Loucy (cell line): Measurements from ENCODE around the gene PABPN1.
A peak's percentile ranks its signal among the peaks of the same experiment; 100 is the strongest.

Source experiments
- H2AFZ ChIP-seq: fragments of 200-600 bp; sonication (generic); 2 replicates; pipeline ENCODE4 v1.6.0; 2016; ENCODE audit warnings: antibody characterized with exemption, mild to moderate bottlenecking, low read length, moderate library complexity
- H3F3A ChIP-seq: fragments of 200-600 bp; 2 replicates; pipeline ENCODE4 v1.6.0; 2016; ENCODE audit warnings: antibody characterized with exemption, low read depth, mild to moderate bottlenecking
- H3K27me3 ChIP-seq: fragments of 200-600 bp; sonication (generic); 2 replicates; pipeline ENCODE4 v1.6.1; 2014; ENCODE audit warnings: low read length, mild to moderate bottlenecking; ENCODE audit not compliant: insufficient read depth, poor library complexity, severe bottlenecking
- H3K36me3 ChIP-seq: fragments of 200-600 bp; sonication (generic); 2 replicates; pipeline ENCODE4 v1.6.1; 2016; ENCODE audit warnings: low read length; ENCODE audit not compliant: insufficient read depth
- H3K4me1 ChIP-seq: fragments of 200-600 bp; sonication (generic); 2 replicates; pipeline ENCODE4 v1.5.1; 2014; ENCODE audit warnings: low read length, mild to moderate bottlenecking; ENCODE audit not compliant: insufficient read depth, poor library complexity, severe bottlenecking
- H3K4me2 ChIP-seq: fragments of 200-600 bp; sonication (generic); 2 replicates; pipeline ENCODE4 v1.6.0; 2014; ENCODE audit warnings: antibody characterized with exemption, low read length, low read depth, mild to moderate bottlenecking; ENCODE audit not compliant: poor library complexity, severe bottlenecking
- H3K4me3 ChIP-seq: fragments of 200-600 bp; sonication (generic); 2 replicates; pipeline ENCODE4 v1.5.1; 2014; ENCODE audit warnings: low read length, mild to moderate bottlenecking, mixed read lengths; ENCODE audit not compliant: poor library complexity, severe bottlenecking
- H3K79me2 ChIP-seq: fragments of 200-600 bp; sonication (generic); 2 replicates; pipeline ENCODE4 v1.6.1; 2014; ENCODE audit warnings: low read length; ENCODE audit not compliant: insufficient read depth
- H3K9ac ChIP-seq: fragments of 200-600 bp; sonication (generic); 2 replicates; pipeline ENCODE4 v1.6.0; 2014; ENCODE audit warnings: mild to moderate bottlenecking, low read depth, low read length, moderate library complexity; ENCODE audit not compliant: poor library complexity, severe bottlenecking
- H3K9me2 ChIP-seq: fragments of 200-600 bp; sonication (generic); replicated peaks from 2 replicates; pipeline ENCODE4 v1.6.1; 2016; ENCODE audit warnings: low read depth, low read length, mixed read lengths
- H3K9me3 ChIP-seq: fragments of 200-600 bp; sonication (generic); 2 replicates; pipeline ENCODE4 v1.6.1; 2014; ENCODE audit warnings: mild to moderate bottlenecking, antibody characterized with exemption, low read length, low read depth; ENCODE audit not compliant: insufficient read depth
- H4K20me1 ChIP-seq: fragments of 200-600 bp; sonication (generic); 2 replicates; pipeline ENCODE4 v1.6.0; 2014; ENCODE audit warnings: antibody characterized with exemption, low read length, mild to moderate bottlenecking; ENCODE audit not compliant: insufficient read depth, poor library complexity, severe bottlenecking
- EZH2phosphoT487 ChIP-seq: fragments of 200-600 bp; IDR thresholded peaks from 2 replicates; pipeline ENCODE4 v1.6.1; 2018; ENCODE audit warnings: antibody characterized with exemption, mild to moderate bottlenecking, moderate library complexity, borderline replicate concordance
- TF ChIP-seq, protein P1 (sequence below): fragments of 200-600 bp; sonication (generic); conservative IDR thresholded peaks from 2 replicates; pipeline ENCODE4 v1.5.1; 2014; ENCODE audit warnings: mild to moderate bottlenecking, antibody characterized with exemption, low read length

Gene PABPN1

DNA sequence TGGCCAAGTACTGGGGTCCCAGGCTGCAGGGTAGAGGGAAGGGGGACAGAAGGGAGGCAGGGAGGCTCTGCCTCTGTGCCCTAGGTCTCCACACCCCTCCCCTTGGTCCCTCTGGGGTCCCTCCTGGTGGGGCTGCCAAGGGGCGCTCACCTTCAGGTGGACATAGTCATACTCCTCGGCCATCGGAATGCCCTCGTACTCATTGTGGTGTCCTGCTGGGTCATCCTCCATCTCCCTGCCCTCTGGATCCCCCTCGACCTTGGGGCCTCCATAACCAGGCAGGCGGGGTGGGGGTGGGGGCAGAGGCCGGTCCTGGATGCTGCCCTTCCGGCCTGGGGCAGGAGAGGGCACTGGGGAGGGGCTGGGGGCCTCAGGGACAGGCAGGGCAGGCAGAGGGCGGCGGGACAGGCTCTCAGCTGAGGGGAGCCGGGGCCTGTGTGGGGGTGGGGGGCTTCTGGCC, 37.9 kb downstream of the PABPN1 start:
- Histone ChIP-seq H3K9me2 (no peaks in the 10 kb centered on the region), H3K9ac (no peak overlapping the region), H3K79me2 (no peaks in the 10 kb centered on the region), H3K27me3 (no peaks in the 10 kb centered on the region), H3F3A (no peaks in the 10 kb centered on the region), H3K9me3 (no peaks in the 10 kb centered on the region), H3K4me1 (no peaks in the 10 kb centered on the region), H2AFZ (no peak overlapping the region), H3K4me3 (no peak overlapping the region), H3K36me3 (no peaks in the 10 kb centered on the region), H3K4me2 (no peak overlapping the region), H4K20me1 (no peaks in the 10 kb centered on the region)
- TF ChIP-seq EZH2phosphoT487, result no peak
- TF ChIP-seq, protein P1, sequence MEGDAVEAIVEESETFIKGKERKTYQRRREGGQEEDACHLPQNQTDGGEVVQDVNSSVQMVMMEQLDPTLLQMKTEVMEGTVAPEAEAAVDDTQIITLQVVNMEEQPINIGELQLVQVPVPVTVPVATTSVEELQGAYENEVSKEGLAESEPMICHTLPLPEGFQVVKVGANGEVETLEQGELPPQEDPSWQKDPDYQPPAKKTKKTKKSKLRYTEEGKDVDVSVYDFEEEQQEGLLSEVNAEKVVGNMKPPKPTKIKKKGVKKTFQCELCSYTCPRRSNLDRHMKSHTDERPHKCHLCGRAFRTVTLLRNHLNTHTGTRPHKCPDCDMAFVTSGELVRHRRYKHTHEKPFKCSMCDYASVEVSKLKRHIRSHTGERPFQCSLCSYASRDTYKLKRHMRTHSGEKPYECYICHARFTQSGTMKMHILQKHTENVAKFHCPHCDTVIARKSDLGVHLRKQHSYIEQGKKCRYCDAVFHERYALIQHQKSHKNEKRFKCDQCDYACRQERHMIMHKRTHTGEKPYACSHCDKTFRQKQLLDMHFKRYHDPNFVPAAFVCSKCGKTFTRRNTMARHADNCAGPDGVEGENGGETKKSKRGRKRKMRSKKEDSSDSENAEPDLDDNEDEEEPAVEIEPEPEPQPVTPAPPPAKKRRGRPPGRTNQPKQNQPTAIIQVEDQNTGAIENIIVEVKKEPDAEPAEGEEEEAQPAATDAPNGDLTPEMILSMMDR, result no peak

GRCh38 chr14:23359722-23360447, 38.6 kb downstream of the PABPN1 start:
- no peaks in the 10 kb centered on the region for H3K27me3 ChIP-seq
- H3K4me2 ChIP-seq, result no peak overlapping the region
- H2AFZ ChIP-seq, result no peak overlapping the region
- no peaks in the 10 kb centered on the region for H3F3A ChIP-seq
- H3K4me3 ChIP-seq, result no peak overlapping the region
- H3K9ac ChIP-seq, result no peak overlapping the region
- no peaks in the 10 kb centered on the region for H3K9me3 ChIP-seq
- no peaks in the 10 kb centered on the region for H4K20me1 ChIP-seq
- TF ChIP-seq EZH2phosphoT487, result no peak
- TF ChIP-seq, protein P1, result no peak
- no peaks in the 10 kb centered on the region for H3K36me3 ChIP-seq
- no peaks in the 10 kb centered on the region for H3K4me1 ChIP-seq
- H3K79me2 ChIP-seq, result no peaks in the 10 kb centered on the region
- no peaks in the 10 kb centered on the region for H3K9me2 ChIP-seq

DNA sequence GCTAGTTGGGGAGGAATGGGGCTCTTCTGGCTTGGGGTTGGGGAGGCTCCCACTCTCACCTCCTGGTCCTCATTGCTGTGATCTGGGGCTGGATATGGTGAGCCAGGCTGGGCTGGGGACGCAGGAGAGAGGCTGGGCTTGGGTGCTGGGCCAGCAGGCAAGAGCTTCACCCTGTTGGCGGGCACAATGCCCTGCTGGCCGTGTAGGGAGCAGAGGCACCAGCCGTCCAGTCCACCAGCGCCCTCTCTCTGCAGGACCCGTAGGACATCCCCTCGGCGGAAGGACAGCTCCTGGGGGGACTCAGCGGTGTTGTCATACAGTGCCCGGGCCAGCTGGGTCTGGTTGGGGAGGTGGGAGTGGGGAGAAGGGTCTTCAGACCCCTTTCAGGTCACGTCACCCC, 39.2 kb downstream of the PABPN1 start:
- TF ChIP-seq, protein P1, result peak; percentile 38
- no peak for TF ChIP-seq EZH2phosphoT487
- H2AFZ ChIP-seq, result no peak overlapping the region
- no peaks in the 10 kb centered on the region for H3K27me3 ChIP-seq
- no peaks in the 10 kb centered on the region for H3K9me2 ChIP-seq
- no peaks in the 10 kb centered on the region for H4K20me1 ChIP-seq
- no peaks in the 10 kb centered on the region for H3K9me3 ChIP-seq
- no peak overlapping the region for H3K9ac ChIP-seq
- no peak overlapping the region for H3K4me2 ChIP-seq
- H3K4me3 ChIP-seq, result no peak overlapping the region
- H3F3A ChIP-seq, result no peaks in the 10 kb centered on the region
- no peaks in the 10 kb centered on the region for H3K36me3 ChIP-seq
- H3K4me1 ChIP-seq, result no peaks in the 10 kb centered on the region
- no peaks in the 10 kb centered on the region for H3K79me2 ChIP-seq
